HCT116 (cell line): ENCODE results near the gene ZFR2. TPM values are rescaled to one million over a fixed set of nuclear protein-coding genes. Genes with fewer than 3 reads are reported as not detected.
"Not testable (repeated sequence)": the region's sequence is repeated elsewhere in the genome, so short reads cannot be mapped to it uniquely, and the experiment has no call there.

ENCODE experiments used
- ATAC-seq: fragments of 200-7000 bp; cut with Tn5 transposase; 2 replicates; pipeline ENCODE4 v1.9.1; 2020; ENCODE audit warnings: mild to moderate bottlenecking, moderate library complexity
- BruUV-seq: library from RNA; stranded (reverse); fragments of 400-500 nt; replicated peaks from 2 replicates; lab custom pipeline; 2021; lab: Mats Ljungman, UMichigan
- CTCF ChIA-PET: fragments of 300-600 bp; sonication (Branson Sonifier 250); formaldehyde crosslinking; loops from one replicate; lab custom pipeline; 2021; ENCODE audit warnings: antibody characterized with exemption; lab: Charles Lee
- POLR2A ChIA-PET: fragments of 300-600, 350-600 bp; sonication (Branson Sonifier 250); formaldehyde crosslinking; loops from one replicate; lab custom pipeline; 2021; ENCODE audit warnings: antibody characterized with exemption; lab: Charles Lee
- RAD21 ChIA-PET, 2 experiments: fragments of 300-600 bp; sonication (Branson Sonifier 250); formaldehyde crosslinking; loops; one replicate each; lab custom pipeline; 2023; ENCODE audit warnings: low total read pairs in 2 of 2; ENCODE audit not compliant: uncharacterized antibody in 2 of 2, unreplicated experiment in 2 of 2, low non-redundant PET in 1 of 2; lab: Charles Lee
- DNase-seq: peaks from one replicate; pipeline ENCODE4 v3.0.0-alpha.2; 2010; ENCODE audit warnings: low read depth, low spot score
- H2AFZ ChIP-seq: fragments of 200-600 bp; shearing (Covaris generic), sonication (generic); 2 replicates; pipeline ENCODE4 v1.6.1; 2017; ENCODE audit warnings: low read depth, mixed run types, mixed read lengths, antibody characterized with exemption, low read length; ENCODE audit not compliant: poor library complexity, severe bottlenecking
- H3K27ac ChIP-seq: 2 replicates; pipeline ENCODE4 v1.5.1; 2012; ENCODE audit warnings: low read depth, low read length
- H3K27me3 ChIP-seq: fragments of 200-600 bp; sonication (generic); 2 replicates; pipeline ENCODE4 v1.6.1; 2016; ENCODE audit warnings: mixed run types, low read length, mixed read lengths; ENCODE audit not compliant: insufficient read depth
- H3K36me3 ChIP-seq, 2 experiments: fragments of 200-500 bp in 1 of 2; fragments of 200-600 bp in 1 of 2; sonication (Bioruptor generic) in 1 of 2; sonication (generic) in 1 of 2; 2 replicates each; pipeline versions ENCODE4 v1.5.1 to v1.6.1; 2014 to 2016; ENCODE audit warnings: low read length in 2 of 2, inconsistent platforms in 1 of 2, mixed read lengths in 1 of 2, mixed run types in 1 of 2; ENCODE audit not compliant: insufficient read depth in 2 of 2, control insufficient read depth in 1 of 2
- H3K4me1 ChIP-seq, 2 experiments: fragments of 200-600 bp in 1 of 2; sonication (generic) in 1 of 2; 2 replicates each; pipeline versions ENCODE4 v1.5.1 to v1.6.1; 2012 to 2017; ENCODE audit warnings: low read length in 2 of 2, inconsistent platforms in 1 of 2, mild to moderate bottlenecking in 1 of 2, mixed read lengths in 1 of 2, mixed run types in 1 of 2, moderate library complexity in 1 of 2; ENCODE audit not compliant: insufficient read depth in 2 of 2, control insufficient read depth in 1 of 2
- H3K4me2 ChIP-seq: fragments of 200-600 bp; sonication (generic); 2 replicates; pipeline ENCODE4 v1.6.1; 2017; ENCODE audit warnings: mixed run types, low read length, mixed read lengths
- H3K4me3 ChIP-seq, 2 experiments: fragments of 200-600 bp in 1 of 2; sonication (generic) in 1 of 2; replicated peaks in 1 of 2; 2 replicates each; pipeline ENCODE4 v1.5.1; 2011 to 2016; ENCODE audit warnings: low read length in 2 of 2, control low read depth in 1 of 2, low read depth in 1 of 2, mild to moderate bottlenecking in 1 of 2, mixed read lengths in 1 of 2, mixed run types in 1 of 2
- H3K79me2 ChIP-seq: fragments of 200-600 bp; sonication (generic); 2 replicates; pipeline ENCODE4 v1.6.1; 2017; ENCODE audit warnings: mild to moderate bottlenecking, mixed run types, low read length, moderate library complexity, mixed read lengths; ENCODE audit not compliant: insufficient read depth
- H3K9ac ChIP-seq: fragments of 200-600 bp; sonication (generic); 2 replicates; pipeline ENCODE4 v1.6.1; 2016; ENCODE audit warnings: low read length, mixed read lengths
- H3K9me2 ChIP-seq: fragments of 200-600 bp; sonication (generic), shearing (Covaris generic); 2 replicates; pipeline ENCODE4 v1.6.1; 2017; ENCODE audit warnings: mixed run types, mild to moderate bottlenecking, moderate library complexity; ENCODE audit not compliant: insufficient read depth
- H3K9me3 ChIP-seq, 2 experiments: fragments of 200-500 bp in 1 of 2; fragments of 200-600 bp in 1 of 2; sonication (Bioruptor generic) in 1 of 2; sonication (generic) in 1 of 2; 2 replicates each; pipeline ENCODE4 v1.6.1; 2014 to 2017; ENCODE audit warnings: low read length in 2 of 2, mixed read lengths in 2 of 2, inconsistent platforms in 1 of 2, low read depth in 1 of 2, mild to moderate bottlenecking in 1 of 2, mixed run types in 1 of 2, moderate library complexity in 1 of 2; ENCODE audit not compliant: control insufficient read depth in 1 of 2, insufficient read depth in 1 of 2
- H4K20me1 ChIP-seq: fragments of 200-600 bp; sonication (generic), shearing (Covaris generic); 2 replicates; pipeline ENCODE4 v1.6.1; 2017; ENCODE audit warnings: mixed run types, mild to moderate bottlenecking, moderate library complexity; ENCODE audit not compliant: insufficient read depth
- CBX3 ChIP-seq: IDR thresholded peaks from 2 replicates; pipeline ENCODE4 v1.6.1; 2012; ENCODE audit warnings: low read depth
- CTCF ChIP-seq, 3 experiments: fragments of 200-600 bp in 1 of 3; sonication (generic) in 1 of 3; IDR thresholded peaks in 2 of 3; conservative IDR thresholded peaks in 1 of 3; 2 replicates each; pipeline ENCODE4 v1.5.1; 2012 to 2017; ENCODE audit warnings: low read depth in 2 of 3, low read length in 2 of 3, antibody characterized with exemption in 1 of 3, borderline replicate concordance in 1 of 3, control low read depth in 1 of 3, mild to moderate bottlenecking in 1 of 3, mixed read lengths in 1 of 3, mixed run types in 1 of 3, moderate library complexity in 1 of 3; ENCODE audit not compliant: insufficient read depth in 1 of 3
- EGR1 ChIP-seq: IDR thresholded peaks from 2 replicates; pipeline ENCODE4 v1.6.1; 2012; ENCODE audit warnings: low read depth
- ELF1 ChIP-seq: IDR thresholded peaks from 2 replicates; pipeline ENCODE4 v1.6.1; 2012; ENCODE audit warnings: low read depth, borderline replicate concordance
- EZH2 ChIP-seq: fragments of 200-600 bp; sonication (generic); IDR thresholded peaks from 2 replicates; pipeline ENCODE4 v1.6.1; 2017; ENCODE audit warnings: antibody characterized with exemption, mixed run types
- EZH2phosphoT487 ChIP-seq: fragments of 200-600 bp; IDR thresholded peaks from 2 replicates; pipeline ENCODE4 v1.6.1; 2018; ENCODE audit warnings: antibody characterized with exemption, borderline replicate concordance
- FOSL1 ChIP-seq: IDR thresholded peaks from 2 replicates; pipeline ENCODE4 v1.6.1; 2012; ENCODE audit warnings: low read depth
- MAX ChIP-seq: IDR thresholded peaks from 2 replicates; pipeline ENCODE4 v1.6.1; 2012
- POLR2AphosphoS5 ChIP-seq: IDR thresholded peaks from 2 replicates; pipeline ENCODE4 v1.6.1; 2011; ENCODE audit warnings: mild to moderate bottlenecking, low read depth, low read length, moderate library complexity
- RAD21 ChIP-seq: IDR thresholded peaks from 2 replicates; pipeline ENCODE4 v1.6.1; 2012; ENCODE audit warnings: low read depth, mild to moderate bottlenecking
- SIN3A ChIP-seq: IDR thresholded peaks from 2 replicates; pipeline ENCODE4 v1.6.1; 2012; ENCODE audit warnings: low read depth
- SP1 ChIP-seq: IDR thresholded peaks from 2 replicates; pipeline ENCODE4 v1.6.1; 2012; ENCODE audit warnings: low read depth
- TCF7L2 ChIP-seq: IDR thresholded peaks from 2 replicates; pipeline ENCODE4 v1.7.0; 2011; ENCODE audit warnings: borderline replicate concordance, inconsistent platforms; ENCODE audit not compliant: insufficient read depth, insufficient read length; ENCODE audit errors: extremely low read depth
- ZBTB33 ChIP-seq: IDR thresholded peaks from 2 replicates; pipeline ENCODE4 v1.6.1; 2011; ENCODE audit warnings: mild to moderate bottlenecking, low read length, moderate library complexity; ENCODE audit not compliant: insufficient replicate concordance; ENCODE audit errors: extremely low read depth
- intact Hi-C: fragments of 100-400 bp; cut with micrococcal nuclease; formaldehyde crosslinking; loops from 2 replicates; pipeline ENCODE4 v1.10.0; 2022
- total RNA-seq: library from RNA; stranded (reverse); gene quantifications from one replicate; pipeline ENCODE4 v1.2.1, GENCODE V29; 2021; ENCODE audit not compliant: unreplicated experiment

ZFR2 gene
- total RNA-seq, 1 experiment from 2014 or later = 0.34 TPM

GRCh38 chr19:3895788-3896187 lies 26.9 kb upstream of the ZFR2 start:
- Histone ChIP-seq H3K9me3 (no peaks in the 10 kb centered on the region), H3K4me2 (no peak overlapping the region), H2AFZ (no peak overlapping the region), H3K4me3 (no peak overlapping the region), H3K36me3 (no peaks in the 10 kb centered on the region), H3K27ac (no peak overlapping the region), H4K20me1 (no peaks in the 10 kb centered on the region), H3K79me2 (no peaks in the 10 kb centered on the region), H3K4me1 (no peaks in the 10 kb centered on the region), H3K9ac (no peak overlapping the region), H3K27me3 (no peaks in the 10 kb centered on the region), H3K9me2 (no peaks in the 10 kb centered on the region)
- intact Hi-C loops = no loop called here
- DNase-seq (no peak), ATAC-seq (no peak)
- ChIA-PET RAD21 (no interaction called here), CTCF (no interaction called here), POLR2A (no interaction called here)
- no TSS peak for BruUV-seq
- TF ChIP-seq SP1 (no peak), ELF1 (no peak), ZBTB33 (no peak), EZH2phosphoT487 (no peak), CTCF (IDR thresholded peaks at IDR 0.05 in 2 of 3, conservative IDR thresholded peaks at IDR 0.05 in 1 of 3; ENCODE audit: borderline replicate concordance in 1 of 3, insufficient read depth in 1 of 3, low read depth in 2 of 3, low read length in 2 of 3) (no peak), TCF7L2 (no peak), SIN3A (no peak), EZH2 (no peak), CBX3 (no peak), FOSL1 (no peak), RAD21 (no peak), EGR1 (no peak), MAX (no peak), POLR2AphosphoS5 (no peak)

- H3K27ac ChIP-seq, H3K4me2 ChIP-seq, ATAC-seq, RAD21 ChIA-PET, H4K20me1 ChIP-seq, H3K79me2 ChIP-seq, DNase-seq, H2AFZ ChIP-seq, H3K9me2 ChIP-seq, H3K9ac ChIP-seq, BruUV-seq, H3K4me1 ChIP-seq, H3K4me3 ChIP-seq, H3K9me3 ChIP-seq, H3K36me3 ChIP-seq, CTCF ChIA-PET, POLR2A ChIA-PET, intact Hi-C loops, H3K27me3 ChIP-seq: not testable (repeated sequence)
Measured at GRCh38 chr19:3894959-3895358, 26.1 kb upstream of the ZFR2 start.
